GM21576 (cell line): ENCODE measurements around the gene DLGAP1.

Experiments used
- ATAC-seq: cut with Tn5 transposase; IDR thresholded peaks from one replicate; pipeline ENCODE4 v1.9.1; 2021; ENCODE audit warnings: mild to moderate bottlenecking, moderate library complexity; ENCODE audit not compliant: unreplicated experiment

Gene DLGAP1

GRCh38 chr18:3466045-3466444 lies 989.1 kb downstream of the DLGAP1 start:
- ATAC-seq = no peak

- ATAC-seq = no peak
These were observed 992.1 kb downstream of the DLGAP1 start for GRCh38 chr18:3463051-3463450.

GRCh38 chr18:3461704-3462103 lies 993.4 kb downstream of the DLGAP1 start:
- no peak for ATAC-seq

GRCh38 chr18:3460823-3461398 lies 994.2 kb downstream of the DLGAP1 start:
- no peak for ATAC-seq

GRCh38 chr18:3458952-3459853 lies 995.9 kb downstream of the DLGAP1 start:
- no peak for ATAC-seq

- no peak for ATAC-seq
These were observed 996.7 kb downstream of the DLGAP1 start for GRCh38 chr18:3458378-3458777.

GRCh38 chr18:3457261-3457724 lies 997.8 kb downstream of the DLGAP1 start:
- ATAC-seq = no peak

- ATAC-seq = no peak
These were observed 998.4 kb downstream of the DLGAP1 start for GRCh38 chr18:3456686-3457069.

GRCh38 chr18:3455907-3456685 lies 999.0 kb downstream of the DLGAP1 start:
- no peak for ATAC-seq

- no peak for ATAC-seq
These were observed 999.9 kb downstream of the DLGAP1 start for GRCh38 chr18:3455090-3455635.

GRCh38 chr18:3454365-3455089 lies 1000.6 kb downstream of the DLGAP1 start:
- ATAC-seq = no peak

- no peak for ATAC-seq
These were observed 1001.4 kb downstream of the DLGAP1 start for GRCh38 chr18:3453540-3454364.

- no peak for ATAC-seq
These were observed 1002.2 kb downstream of the DLGAP1 start for GRCh38 chr18:3452750-3453539.

- no peak for ATAC-seq
These were observed 1002.9 kb downstream of the DLGAP1 start for GRCh38 chr18:3451989-3452749.

- ATAC-seq = no peak
These were observed 1003.7 kb downstream of the DLGAP1 start for GRCh38 chr18:3451183-3451988.

- ATAC-seq = no peak
These were observed 1004.3 kb downstream of the DLGAP1 start for GRCh38 chr18:3450799-3451182.

- ATAC-seq = no peak
These were observed 1004.9 kb downstream of the DLGAP1 start, which contains the start of gene TGIF1 for GRCh38 chr18:3450012-3450798. Gene TGIF1 (plus strand): TSS chr18:3450172. CDS start chr18:3450490, 318 bp downstream.
